ENCODE results near the gene SZT2.

The SZT2 gene

GRCh38 chr1:43438006-43438405 is 48.3 kb downstream of the SZT2 start:
- TF ChIP-seq CTCF (IDR thresholded peaks at IDR 0.05; ENCODE audit: insufficient read depth, low read length, poor library complexity, severe bottlenecking) (no peak), EZH2phosphoT487 (conservative IDR thresholded peaks at IDR 0.05; ENCODE audit: low read length) (no peak)
- no peak overlapping the region for H3K27ac ChIP-seq (ENCODE audit: low read depth, low read length)
- H3K36me3 ChIP-seq (ENCODE audit: low read length), result no peaks in the 10 kb centered on the region
- H3K9me3 ChIP-seq (ENCODE audit: insufficient read depth, low read length), result no peaks in the 10 kb centered on the region
- no peaks in the 10 kb centered on the region for H4K20me1 ChIP-seq (ENCODE audit: low read depth, low read length)
- H3F3A ChIP-seq (ENCODE audit: insufficient read depth), result no peaks in the 10 kb centered on the region
- H3K79me2 ChIP-seq (ENCODE audit: insufficient read depth, low read length), result no peaks in the 10 kb centered on the region
- H3K9ac ChIP-seq (ENCODE audit: low read length), result no peak overlapping the region
- H3K4me2 ChIP-seq (ENCODE audit: low read depth, low read length, poor library complexity, severe bottlenecking), result no peak overlapping the region
- no peak overlapping the region for H2AFZ ChIP-seq (ENCODE audit: low read depth, low read length, severe bottlenecking)
- H3K9me2 ChIP-seq (replicated peaks; ENCODE audit: insufficient read depth, low read length), result no peaks in the 10 kb centered on the region
- H3K27me3 ChIP-seq (ENCODE audit: low read length), result no peaks in the 10 kb centered on the region
- H3K4me3 ChIP-seq (ENCODE audit: insufficient read depth, low read length, poor library complexity, severe bottlenecking), result no peak overlapping the region

- Histone ChIP-seq H3K79me2 (ENCODE audit: insufficient read depth, low read length) (no peaks in the 10 kb centered on the region), H3K36me3 (ENCODE audit: low read length) (no peaks in the 10 kb centered on the region), H3K9me2 (replicated peaks; ENCODE audit: insufficient read depth, low read length) (no peaks in the 10 kb centered on the region), H3K27me3 (ENCODE audit: low read length) (no peaks in the 10 kb centered on the region), H3K4me3 (ENCODE audit: insufficient read depth, low read length, poor library complexity, severe bottlenecking) (no peak overlapping the region), H3K9ac (ENCODE audit: low read length) (no peak overlapping the region), H3K9me3 (ENCODE audit: insufficient read depth, low read length) (no peaks in the 10 kb centered on the region), H3K27ac (ENCODE audit: low read depth, low read length) (no peak overlapping the region), H3K4me2 (ENCODE audit: low read depth, low read length, poor library complexity, severe bottlenecking) (no peak overlapping the region), H4K20me1 (ENCODE audit: low read depth, low read length) (no peaks in the 10 kb centered on the region), H3F3A (ENCODE audit: insufficient read depth) (no peaks in the 10 kb centered on the region), H2AFZ (ENCODE audit: low read depth, low read length, severe bottlenecking) (no peak overlapping the region)
- TF ChIP-seq EZH2phosphoT487 (conservative IDR thresholded peaks at IDR 0.05; ENCODE audit: low read length), result no peak
- TF ChIP-seq CTCF (IDR thresholded peaks at IDR 0.05; ENCODE audit: insufficient read depth, low read length, poor library complexity, severe bottlenecking), result no peak
Measured at GRCh38 chr1:43438576-43438952, 48.9 kb downstream of the SZT2 start.

DNA sequence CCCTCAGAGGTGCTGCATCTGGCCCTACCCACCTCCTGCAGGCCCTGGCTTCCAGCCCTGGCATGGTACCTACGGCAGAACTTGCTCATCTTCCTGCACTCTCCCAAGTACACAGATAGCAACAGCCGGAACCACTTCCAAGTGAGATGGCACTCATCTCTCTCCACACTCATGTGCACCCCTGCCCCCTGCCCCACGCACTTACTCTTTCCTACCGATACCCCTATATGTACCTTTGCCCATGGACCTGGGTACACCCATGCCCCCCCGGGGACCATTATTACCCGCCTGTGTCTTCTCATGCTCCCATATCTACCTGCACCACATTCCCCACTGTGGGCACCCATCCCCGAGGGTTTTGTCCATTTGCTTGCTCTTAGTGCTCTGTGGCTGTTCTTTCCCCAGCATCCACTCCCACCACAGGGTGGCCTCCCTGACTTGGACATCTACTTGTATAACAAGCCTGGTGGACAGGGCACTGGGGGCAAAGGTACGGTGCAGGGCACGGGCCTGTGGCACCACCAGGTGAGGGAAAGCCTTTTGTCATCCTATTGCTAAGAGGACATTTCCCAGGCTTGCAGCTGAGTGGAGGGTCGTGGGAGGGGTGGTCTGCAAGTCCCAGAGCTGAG is 49.4 kb downstream of the SZT2 start:
- no peaks in the 10 kb centered on the region for H3F3A ChIP-seq (ENCODE audit: insufficient read depth)
- H3K27ac ChIP-seq (ENCODE audit: low read depth, low read length), result no peak overlapping the region
- H3K79me2 ChIP-seq (ENCODE audit: insufficient read depth, low read length), result no peaks in the 10 kb centered on the region
- no peaks in the 10 kb centered on the region for H3K9me3 ChIP-seq (ENCODE audit: insufficient read depth, low read length)
- no peaks in the 10 kb centered on the region for H3K27me3 ChIP-seq (ENCODE audit: low read length)
- TF ChIP-seq EZH2phosphoT487 (conservative IDR thresholded peaks at IDR 0.05; ENCODE audit: low read length) (no peak), CTCF (IDR thresholded peaks at IDR 0.05; ENCODE audit: insufficient read depth, low read length, poor library complexity, severe bottlenecking) (no peak)
- H3K9ac ChIP-seq (ENCODE audit: low read length), result no peak overlapping the region
- H4K20me1 ChIP-seq (ENCODE audit: low read depth, low read length), result no peaks in the 10 kb centered on the region
- no peaks in the 10 kb centered on the region for H3K36me3 ChIP-seq (ENCODE audit: low read length)
- no peak overlapping the region for H3K4me3 ChIP-seq (ENCODE audit: insufficient read depth, low read length, poor library complexity, severe bottlenecking)
- no peak overlapping the region for H3K4me2 ChIP-seq (ENCODE audit: low read depth, low read length, poor library complexity, severe bottlenecking)
- no peaks in the 10 kb centered on the region for H3K9me2 ChIP-seq (replicated peaks; ENCODE audit: insufficient read depth, low read length)
- H2AFZ ChIP-seq (ENCODE audit: low read depth, low read length, severe bottlenecking), result no peak overlapping the region

All from SU-DHL-6 (cell line).